Stimulated activated naive CD8-positive, alpha-beta T cell treated with anti-CD3 and anti-CD28 coated beads, Interleukin-15, amount 100 ng/mL, for 72 hours (primary cell): ENCODE data around the gene NBPF3.
A peak's percentile ranks its signal among the peaks of the same experiment; 100 is the strongest.
"Not testable (repeated sequence)": the region's sequence is repeated elsewhere in the genome, so short reads cannot be mapped to it uniquely, and the experiment has no call there.

Source experiments
- ATAC-seq: fragments of 150-1000 bp; cut with Tn5 transposase; 2 replicates; pipeline ENCODE4 v1.10.0; 2021; ENCODE audit warnings: mild to moderate bottlenecking, moderate library complexity
- DNase-seq, 2 donors: peaks; one replicate each; pipeline ENCODE4 v3.0.0; 2021 to 2022
- H3K27ac Mint-ChIP-seq, 2 donors: one replicate each; pipeline ENCODE4 v1.8.0; 2022; ENCODE audit warnings: mild to moderate bottlenecking in 2 of 2, mixed read lengths in 2 of 2, moderate library complexity in 2 of 2
- H3K27me3 Mint-ChIP-seq: one replicate; pipeline ENCODE4 v1.8.0; 2022; ENCODE audit warnings: mixed read lengths
- H3K4me1 Mint-ChIP-seq: one replicate; pipeline ENCODE4 v1.8.0; 2022; ENCODE audit warnings: mild to moderate bottlenecking, mixed read lengths
- H3K4me3 Mint-ChIP-seq, 2 donors: one replicate each; pipeline ENCODE4 v1.8.0; 2022; ENCODE audit warnings: mild to moderate bottlenecking in 2 of 2, mixed read lengths in 2 of 2, moderate library complexity in 1 of 2
- H3K9me3 Mint-ChIP-seq, 2 donors: one replicate each; pipeline ENCODE4 v1.8.0; 2022; ENCODE audit warnings: mixed read lengths in 2 of 2

The NBPF3 gene

GRCh38 chr1:21430875-21431274, 9.1 kb upstream of the NBPF3 start:
- H3K27me3 Mint-ChIP-seq, result peaks cover 57% of the 10 kb centered on the region
- H3K4me3 Mint-ChIP-seq, DNase-seq, H3K9me3 Mint-ChIP-seq, H3K27ac Mint-ChIP-seq, H3K4me1 Mint-ChIP-seq, ATAC-seq: not testable (repeated sequence)

- Mint-ChIP-seq H3K4me1 (peaks cover 14% of the 10 kb centered on the region), H3K9me3 (no peaks in the 10 kb centered on the region), H3K27ac (no peak overlapping the region), H3K4me3 (no peak overlapping the region), H3K27me3 (peaks cover 45% of the 10 kb centered on the region)
- DNase-seq (no peak), ATAC-seq (no peak)
Measured at GRCh38 chr1:21434394-21434793, 5.5 kb upstream of the NBPF3 start.

- Mint-ChIP-seq H3K27me3 (peaks cover 40% of the 10 kb centered on the region), H3K9me3 (no peaks in the 10 kb centered on the region), H3K27ac (no peak overlapping the region), H3K4me1 (peaks cover 24% of the 10 kb centered on the region), H3K4me3 (no peak overlapping the region)
- no peak for ATAC-seq
- no peak for DNase-seq
Measured at GRCh38 chr1:21435646-21436487, 4.1 kb upstream of the NBPF3 start.

- ATAC-seq (no peak), DNase-seq (no peak)
- Mint-ChIP-seq H3K4me1 (peaks cover 28% of the 10 kb centered on the region), H3K9me3 (no peaks in the 10 kb centered on the region), H3K4me3 (peak overlapping the region; percentile 20 to 41), H3K27me3 (peaks cover 37% of the 10 kb centered on the region), H3K27ac (no peak overlapping the region)
Measured at GRCh38 chr1:21436488-21437340, 3.2 kb upstream of the NBPF3 start.

GRCh38 chr1:21437341-21437640, 2.6 kb upstream of the NBPF3 start:
- Mint-ChIP-seq H3K27ac (no peak overlapping the region), H3K9me3 (no peaks in the 10 kb centered on the region), H3K27me3 (peaks cover 37% of the 10 kb centered on the region), H3K4me3 (peak overlapping the region in 1 of 2 donors; percentile 41), H3K4me1 (peaks cover 28% of the 10 kb centered on the region)
- DNase-seq (no peak), ATAC-seq (no peak)

- ATAC-seq, DNase-seq, H3K9me3 Mint-ChIP-seq: not testable (repeated sequence)
- H3K27me3 Mint-ChIP-seq, result peaks cover 37% of the 10 kb centered on the region
- peak overlapping the region; percentile 35 to 69 for H3K27ac Mint-ChIP-seq
- peak overlapping the region; percentile 59 to 91 for H3K4me3 Mint-ChIP-seq
- H3K4me1 Mint-ChIP-seq, result peaks cover 28% of the 10 kb centered on the region
Measured at GRCh38 chr1:21438646-21439312, 1.2 kb upstream of the NBPF3 start.

- ATAC-seq (no peak), DNase-seq (no peak)
- H3K27me3 Mint-ChIP-seq, result peaks cover 31% of the 10 kb centered on the region
- H3K4me1 Mint-ChIP-seq, result peaks cover 28% of the 10 kb centered on the region
- H3K4me3 Mint-ChIP-seq, result peak overlapping the region; percentile 91 to 97
- H3K27ac Mint-ChIP-seq, result peak overlapping the region in 1 of 2 donors; percentile 86
- no peaks in the 10 kb centered on the region for H3K9me3 Mint-ChIP-seq
Measured at GRCh38 chr1:21439345-21439720, 604 bp upstream of the NBPF3 start.

GRCh38 chr1:21440630-21441125, 741 bp downstream of the NBPF3 start:
- peak; percentile 54 for ATAC-seq
- peak overlapping the region; percentile 91 to 97 for H3K4me3 Mint-ChIP-seq
- peak; percentile 35 to 63 for DNase-seq
- H3K4me1 Mint-ChIP-seq, result peaks cover 31% of the 10 kb centered on the region
- peaks cover 19% of the 10 kb centered on the region for H3K27me3 Mint-ChIP-seq
- H3K27ac Mint-ChIP-seq, H3K9me3 Mint-ChIP-seq: not testable (repeated sequence)

- peaks cover 26% of the 10 kb centered on the region for H3K4me1 Mint-ChIP-seq
- not testable (repeated sequence) for H3K27ac Mint-ChIP-seq, ATAC-seq, H3K9me3 Mint-ChIP-seq, H3K27me3 Mint-ChIP-seq, H3K4me3 Mint-ChIP-seq, DNase-seq
Measured at GRCh38 chr1:21446647-21447046, 6.7 kb downstream of the NBPF3 start.

GRCh38 chr1:21447311-21447710, 7.4 kb downstream of the NBPF3 start:
- H3K9me3 Mint-ChIP-seq, result no peaks in the 10 kb centered on the region
- no peak overlapping the region for H3K27ac Mint-ChIP-seq
- no peaks in the 10 kb centered on the region for H3K27me3 Mint-ChIP-seq
- DNase-seq, result no peak
- ATAC-seq, result no peak
- no peak overlapping the region for H3K4me3 Mint-ChIP-seq
- H3K4me1 Mint-ChIP-seq, result peaks cover 26% of the 10 kb centered on the region

- no peak overlapping the region for H3K4me3 Mint-ChIP-seq
- no peaks in the 10 kb centered on the region for H3K9me3 Mint-ChIP-seq
- DNase-seq (no peak), ATAC-seq (no peak)
- H3K27ac Mint-ChIP-seq, result no peak overlapping the region
- peaks cover 40% of the 10 kb centered on the region for H3K4me1 Mint-ChIP-seq
- no peaks in the 10 kb centered on the region for H3K27me3 Mint-ChIP-seq
Measured at GRCh38 chr1:21449906-21450305, 10.0 kb downstream of the NBPF3 start.

- Mint-ChIP-seq H3K4me1 (peaks cover 31% of the 10 kb centered on the region), H3K27me3 (no peaks in the 10 kb centered on the region), H3K9me3 (no peaks in the 10 kb centered on the region), H3K27ac (no peak overlapping the region), H3K4me3 (no peak overlapping the region)
- no peak for DNase-seq
- no peak for ATAC-seq
Measured at GRCh38 chr1:21451212-21451611, 11.3 kb downstream of the NBPF3 start.

- DNase-seq (no peak), ATAC-seq (no peak)
- no peak overlapping the region for H3K4me3 Mint-ChIP-seq
- no peaks in the 10 kb centered on the region for H3K9me3 Mint-ChIP-seq
- H3K4me1 Mint-ChIP-seq, result peaks cover 26% of the 10 kb centered on the region
- H3K27me3 Mint-ChIP-seq, result no peaks in the 10 kb centered on the region
- H3K27ac Mint-ChIP-seq, result no peak overlapping the region
Measured at GRCh38 chr1:21451981-21452411, 12.1 kb downstream of the NBPF3 start.

- ATAC-seq, H3K4me3 Mint-ChIP-seq, H3K9me3 Mint-ChIP-seq, H3K27me3 Mint-ChIP-seq, DNase-seq: not testable (repeated sequence)
- Mint-ChIP-seq H3K27ac (peak overlapping the region in 1 of 2 donors; percentile 10), H3K4me1 (peaks cover 26% of the 10 kb centered on the region)
Measured at GRCh38 chr1:21453964-21454614, 14.2 kb downstream of the NBPF3 start.

GRCh38 chr1:21454904-21455303, 15.0 kb downstream of the NBPF3 start:
- H3K4me3 Mint-ChIP-seq, DNase-seq, H3K27me3 Mint-ChIP-seq, H3K9me3 Mint-ChIP-seq, H3K27ac Mint-ChIP-seq, ATAC-seq: not testable (repeated sequence)
- H3K4me1 Mint-ChIP-seq, result peaks cover 22% of the 10 kb centered on the region
